Measurements from ENCODE around the gene DCC. TPM values are rescaled to one million over a fixed set of nuclear protein-coding genes. Genes with fewer than 3 reads are reported as not detected.

The DCC gene
- total RNA-seq, 1 experiment from 2014 or later, result 0.39 TPM

GRCh38 chr18:53544917-53545316, 1204.9 kb downstream of the DCC start:
- no peak overlapping the region for H3K4me3 ChIP-seq (ENCODE audit: low read depth, low read length)
- no peak for TF ChIP-seq CTCF (IDR thresholded peaks at IDR 0.05; ENCODE audit: insufficient read depth in 1 of 2, low read depth in 1 of 2, low read length in 1 of 2, severe bottlenecking in 1 of 2, unreplicated experiment in 1 of 2)
- no peak overlapping the region for H3K4me3 Mint-ChIP-seq (ENCODE audit: unreplicated experiment)
- intact Hi-C loops (cut with micrococcal nuclease; ENCODE audit: unreplicated experiment), result no loop called here
- no peak overlapping the region for H3K27ac Mint-ChIP-seq (ENCODE audit: unreplicated experiment)
- ChIA-PET POLR2A (no interaction called here), CTCF (no interaction called here)
- H3K4me1 Mint-ChIP-seq (ENCODE audit: low read depth, unreplicated experiment), result no peaks in the 10 kb centered on the region
- no TSS peak for BruUV-seq (replicated peaks)
- H3K27me3 Mint-ChIP-seq (ENCODE audit: insufficient read depth, unreplicated experiment), result peaks cover 7% of the 10 kb centered on the region
- H3K9me3 Mint-ChIP-seq (ENCODE audit: unreplicated experiment), result no peaks in the 10 kb centered on the region
- H3K4me1 ChIP-seq, result no peaks in the 10 kb centered on the region
- H3K36me3 Mint-ChIP-seq (ENCODE audit: insufficient read depth, unreplicated experiment), result no peaks in the 10 kb centered on the region
- no peak for DNase-seq
- H3K36me3 ChIP-seq (ENCODE audit: control insufficient read depth, insufficient read depth, low read length), result no peaks in the 10 kb centered on the region
- H3K9me3 ChIP-seq, result no peaks in the 10 kb centered on the region
- no peaks in the 10 kb centered on the region for H3K27me3 ChIP-seq (replicated peaks; ENCODE audit: control insufficient read depth, insufficient read depth, low read length)

- Mint-ChIP-seq H3K36me3 (ENCODE audit: insufficient read depth, unreplicated experiment) (no peaks in the 10 kb centered on the region), H3K4me1 (ENCODE audit: low read depth, unreplicated experiment) (no peaks in the 10 kb centered on the region), H3K4me3 (ENCODE audit: unreplicated experiment) (no peak overlapping the region), H3K27ac (ENCODE audit: unreplicated experiment) (no peak overlapping the region), H3K9me3 (ENCODE audit: unreplicated experiment) (no peaks in the 10 kb centered on the region), H3K27me3 (ENCODE audit: insufficient read depth, unreplicated experiment) (no peaks in the 10 kb centered on the region)
- no peaks in the 10 kb centered on the region for H3K9me3 ChIP-seq
- ChIA-PET CTCF (no interaction called here), POLR2A (no interaction called here)
- no peak overlapping the region for H3K4me3 ChIP-seq (ENCODE audit: low read depth, low read length)
- DNase-seq, result no peak
- H3K4me1 ChIP-seq, result no peaks in the 10 kb centered on the region
- H3K36me3 ChIP-seq (ENCODE audit: control insufficient read depth, insufficient read depth, low read length), result no peaks in the 10 kb centered on the region
- intact Hi-C loops (cut with micrococcal nuclease; ENCODE audit: unreplicated experiment), result no loop called here
- no peak for TF ChIP-seq CTCF (IDR thresholded peaks at IDR 0.05; ENCODE audit: insufficient read depth in 1 of 2, low read depth in 1 of 2, low read length in 1 of 2, severe bottlenecking in 1 of 2, unreplicated experiment in 1 of 2)
- no TSS peak for BruUV-seq (replicated peaks)
- H3K27me3 ChIP-seq (replicated peaks; ENCODE audit: control insufficient read depth, insufficient read depth, low read length), result no peaks in the 10 kb centered on the region
Measured at GRCh38 chr18:53551868-53552426, 1212.0 kb downstream of the DCC start.

GRCh38 chr18:53553030-53553429, 1213.0 kb downstream of the DCC start:
- no peak overlapping the region for H3K27ac Mint-ChIP-seq (ENCODE audit: unreplicated experiment)
- no TSS peak for BruUV-seq (replicated peaks)
- TF ChIP-seq CTCF (IDR thresholded peaks at IDR 0.05; ENCODE audit: insufficient read depth in 1 of 2, low read depth in 1 of 2, low read length in 1 of 2, severe bottlenecking in 1 of 2, unreplicated experiment in 1 of 2), result no peak
- no peaks in the 10 kb centered on the region for H3K9me3 ChIP-seq
- POLR2A ChIA-PET, result no interaction called here
- intact Hi-C loops (cut with micrococcal nuclease; ENCODE audit: unreplicated experiment), result no loop called here
- no peaks in the 10 kb centered on the region for H3K27me3 ChIP-seq (replicated peaks; ENCODE audit: control insufficient read depth, insufficient read depth, low read length)
- H3K4me1 Mint-ChIP-seq (ENCODE audit: low read depth, unreplicated experiment), result no peaks in the 10 kb centered on the region
- no peak for DNase-seq
- H3K36me3 Mint-ChIP-seq (ENCODE audit: insufficient read depth, unreplicated experiment), result no peaks in the 10 kb centered on the region
- no peaks in the 10 kb centered on the region for H3K27me3 Mint-ChIP-seq (ENCODE audit: insufficient read depth, unreplicated experiment)
- CTCF ChIA-PET, result no interaction called here
- H3K4me3 ChIP-seq (ENCODE audit: low read depth, low read length), result no peak overlapping the region
- no peaks in the 10 kb centered on the region for H3K36me3 ChIP-seq (ENCODE audit: control insufficient read depth, insufficient read depth, low read length)
- no peak overlapping the region for H3K4me3 Mint-ChIP-seq (ENCODE audit: unreplicated experiment)
- no peaks in the 10 kb centered on the region for H3K4me1 ChIP-seq
- H3K9me3 Mint-ChIP-seq (ENCODE audit: unreplicated experiment), result no peaks in the 10 kb centered on the region

Measured in Caco-2 (cell line).